HG02571 (cell line): Measurements from ENCODE around the gene SLC6A17.

Experiments used
- ATAC-seq: cut with Tn5 transposase; IDR thresholded peaks from one replicate; pipeline ENCODE4 v1.9.1; 2021; ENCODE audit warnings: mild to moderate bottlenecking, moderate library complexity; ENCODE audit not compliant: unreplicated experiment

SLC6A17 gene

GRCh38 chr1:110172001-110172400, 21.7 kb downstream of the SLC6A17 start:
- no peak for ATAC-seq

DNA sequence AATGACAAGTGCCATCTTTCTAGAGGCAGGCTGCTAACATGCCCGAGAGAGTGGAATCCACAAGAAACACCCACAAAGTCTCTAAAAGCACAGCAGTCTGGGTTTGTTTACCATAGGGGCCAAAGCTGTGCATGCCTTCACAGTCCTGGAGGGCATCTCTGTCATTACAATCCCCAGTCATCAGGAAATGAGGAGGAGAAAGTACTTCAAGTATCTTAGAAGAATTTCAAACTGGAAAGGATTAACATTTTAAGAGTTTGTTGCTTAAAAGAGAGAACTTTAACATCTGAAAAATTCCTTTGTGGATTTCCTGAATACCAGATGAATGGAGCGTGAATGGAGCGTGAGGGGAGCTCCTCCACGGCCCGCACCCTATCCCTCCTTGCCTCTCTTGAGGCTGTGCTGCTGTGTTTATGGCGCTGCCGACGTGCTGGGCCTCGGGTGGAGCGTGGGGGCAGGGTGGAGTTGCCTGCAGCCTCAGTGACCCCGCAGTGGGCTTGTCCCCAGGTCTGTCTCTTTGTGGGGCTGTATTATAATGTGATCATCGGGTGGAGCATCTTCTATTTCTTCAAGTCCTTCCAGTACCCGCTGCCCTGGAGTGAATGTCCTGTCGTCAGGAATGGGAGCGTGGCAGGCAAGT, 23.3 kb downstream of the SLC6A17 start:
- ATAC-seq: no peak

DNA sequence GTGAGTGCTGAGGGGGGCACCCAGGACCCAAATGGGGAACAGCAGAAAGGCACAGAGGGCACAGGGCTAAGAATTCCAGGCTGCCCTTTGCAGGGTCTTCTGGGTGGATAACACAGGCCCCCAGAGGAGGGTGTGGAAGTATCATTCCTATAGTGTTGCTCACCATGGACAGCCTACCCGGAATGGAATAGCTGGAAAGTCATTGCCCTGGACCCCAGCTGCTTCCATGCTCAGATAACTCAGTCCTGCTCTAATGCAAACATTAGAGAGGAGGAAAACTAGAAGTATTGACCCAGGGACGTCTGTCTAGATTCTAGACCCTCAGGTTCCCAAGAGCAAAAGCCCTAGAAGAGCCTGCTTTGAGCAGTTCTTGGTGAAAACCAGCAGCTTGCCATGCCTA, 24.7 kb downstream of the SLC6A17 start:
- ATAC-seq: no peak

DNA sequence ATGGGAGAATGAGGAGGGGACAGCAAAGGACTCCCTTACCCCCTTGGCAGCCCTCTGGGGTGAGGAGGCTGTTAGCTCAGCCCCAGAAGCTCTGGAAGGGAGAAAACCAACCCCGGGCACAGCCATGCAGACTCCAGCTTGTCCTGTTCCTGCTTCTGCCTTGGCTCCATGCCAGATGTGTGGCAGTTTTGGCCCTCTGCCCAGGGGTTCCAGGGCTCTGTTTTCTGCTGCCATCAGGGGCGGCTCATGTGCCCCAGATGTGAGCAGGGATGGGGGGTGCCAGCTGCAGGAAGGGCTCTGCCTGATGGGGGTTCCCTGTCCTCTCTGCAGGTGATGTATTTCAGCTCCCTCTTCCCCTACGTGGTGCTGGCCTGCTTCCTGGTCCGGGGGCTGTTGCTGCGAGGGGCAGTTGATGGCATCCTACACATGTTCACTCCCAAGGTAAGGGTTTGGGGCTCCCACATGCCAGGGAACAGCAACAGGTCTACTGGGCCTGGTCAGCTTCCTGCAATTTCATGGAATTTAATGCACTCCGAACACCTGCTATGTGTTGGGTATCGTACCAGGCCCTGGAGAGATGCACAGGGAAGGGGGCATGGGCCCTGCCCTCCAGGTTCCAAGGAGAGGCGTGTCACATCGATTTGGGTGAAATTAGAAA, 26.1 kb downstream of the SLC6A17 start:
- no peak for ATAC-seq

- ATAC-seq: no peak
Observed at GRCh38 chr1:110177775-110178174, 27.5 kb downstream of the SLC6A17 start.

DNA sequence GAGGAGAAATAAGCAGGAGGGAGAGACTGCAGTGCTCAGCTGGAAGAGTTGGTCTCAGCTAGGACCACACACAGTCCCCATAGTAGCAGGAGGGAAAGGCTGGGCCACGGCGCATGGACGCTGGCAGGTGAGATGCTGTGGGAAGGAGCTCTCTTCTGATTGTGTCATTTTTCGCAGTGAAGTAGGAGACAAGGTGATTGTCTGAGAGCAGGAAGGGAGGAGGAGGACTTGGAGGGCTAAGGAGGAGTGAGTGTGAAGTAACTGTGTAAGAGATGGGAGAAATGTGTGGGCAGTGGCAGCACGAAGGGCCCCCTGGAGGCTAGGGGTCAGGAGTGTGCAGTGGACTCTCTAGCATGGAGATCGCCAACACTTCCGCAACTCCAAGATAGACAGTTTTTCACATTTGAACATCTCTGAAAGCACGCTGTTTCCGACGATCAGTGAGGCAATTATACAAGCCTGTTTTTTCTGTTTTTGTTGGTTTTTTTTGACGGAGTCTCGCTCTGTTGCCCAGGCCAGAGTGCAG, 33.4 kb downstream of the SLC6A17 start:
- ATAC-seq: no peak

DNA sequence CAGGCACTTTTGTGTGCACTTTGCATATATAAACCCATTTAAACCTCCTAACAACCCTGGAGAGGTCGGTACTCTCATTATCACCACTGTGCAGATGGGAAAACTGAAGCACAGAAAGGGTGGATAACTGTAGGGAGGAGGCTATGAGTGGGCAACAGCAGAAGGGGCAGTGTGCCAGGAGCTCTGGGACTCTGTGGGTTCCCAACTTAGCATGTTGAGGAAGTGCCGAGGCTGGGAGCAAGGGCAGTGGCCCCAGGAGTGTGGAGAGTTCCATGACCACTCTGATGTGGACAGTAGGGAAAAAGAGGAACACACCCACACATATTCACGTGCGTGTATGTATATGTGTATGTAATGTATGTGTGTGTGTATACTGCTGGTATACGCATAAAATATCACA, 34.2 kb downstream of the SLC6A17 start:
- no peak for ATAC-seq

DNA sequence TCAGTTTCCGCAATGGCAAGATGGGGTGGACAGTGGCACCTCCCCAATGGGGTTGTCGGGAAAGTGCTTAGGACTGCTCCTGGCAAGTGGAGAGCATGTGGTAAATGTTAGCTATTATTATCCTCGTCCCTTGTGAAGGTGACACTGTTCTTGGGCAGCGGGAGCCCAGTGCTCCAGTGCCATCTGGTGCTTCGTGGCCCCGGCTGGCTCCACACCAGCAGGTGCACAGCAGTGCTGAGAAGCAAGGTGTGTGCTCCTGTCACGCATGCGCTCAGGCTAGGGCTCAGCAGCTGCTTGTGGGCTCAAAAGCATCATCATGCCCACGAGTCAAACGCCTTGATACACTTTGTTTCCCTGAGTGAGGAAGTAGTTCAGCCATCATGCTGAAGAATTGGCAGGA, 34.9 kb downstream of the SLC6A17 start:
- no peak for ATAC-seq

GRCh38 chr1:110186558-110186957, 36.3 kb downstream of the SLC6A17 start:
- ATAC-seq: no peak

DNA sequence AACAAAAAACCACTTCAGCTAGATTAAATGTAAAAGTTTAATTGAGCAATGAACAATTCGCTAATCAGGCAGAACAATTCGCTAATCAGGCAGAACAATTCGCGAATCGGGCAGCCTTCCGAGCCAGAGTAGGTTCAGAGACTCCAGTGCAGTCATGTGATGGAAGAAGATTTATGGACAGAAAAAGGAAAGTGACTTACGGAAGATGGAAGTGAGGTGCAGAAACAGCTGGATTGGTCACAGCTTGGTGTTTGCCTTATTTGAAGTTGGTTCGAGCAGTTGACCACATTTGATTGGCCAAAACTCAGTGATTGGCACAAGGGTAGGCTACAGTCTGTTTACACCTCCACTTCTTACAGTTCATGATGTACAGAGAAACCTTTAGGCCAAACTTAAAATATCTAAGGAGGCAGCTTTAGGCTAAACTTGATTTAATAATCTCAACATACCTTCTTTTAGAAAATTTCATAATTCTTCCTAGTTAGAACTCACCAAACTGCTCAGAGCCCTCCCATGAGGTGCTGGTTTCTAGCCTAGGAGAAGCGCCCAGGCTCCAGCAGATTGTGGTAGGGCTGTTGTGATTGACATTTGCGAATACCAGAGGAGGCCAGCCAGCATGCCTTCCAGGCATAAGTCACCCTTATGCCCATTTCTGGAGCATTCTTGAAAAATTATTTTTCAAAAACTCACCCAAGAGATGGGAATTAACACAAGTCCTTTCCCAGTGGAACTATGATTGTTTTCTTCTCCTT, 37.0 kb downstream of the SLC6A17 start:
- ATAC-seq: no peak

- ATAC-seq: no peak
Observed at GRCh38 chr1:110188035-110188618, 37.8 kb downstream of the SLC6A17 start.

DNA sequence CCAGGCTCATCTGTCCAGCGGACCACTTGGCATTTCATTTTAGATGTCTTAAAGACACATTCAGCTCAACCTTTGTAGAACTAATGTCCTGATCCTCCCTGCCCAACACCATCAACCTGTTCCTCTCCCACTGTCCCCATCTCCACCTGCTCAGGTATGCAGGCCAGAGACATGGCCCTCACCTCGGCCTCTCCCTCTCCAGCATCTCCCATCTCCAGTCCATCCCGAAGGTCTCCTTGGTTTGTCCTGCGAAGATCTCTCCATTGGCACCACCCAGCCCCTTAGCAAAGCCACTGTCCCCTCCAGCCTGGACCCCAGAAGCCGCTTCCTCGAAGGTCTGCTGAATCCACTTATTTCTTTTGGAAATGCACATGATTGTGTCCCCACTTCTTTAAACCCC, 38.9 kb downstream of the SLC6A17 start:
- ATAC-seq: no peak

DNA sequence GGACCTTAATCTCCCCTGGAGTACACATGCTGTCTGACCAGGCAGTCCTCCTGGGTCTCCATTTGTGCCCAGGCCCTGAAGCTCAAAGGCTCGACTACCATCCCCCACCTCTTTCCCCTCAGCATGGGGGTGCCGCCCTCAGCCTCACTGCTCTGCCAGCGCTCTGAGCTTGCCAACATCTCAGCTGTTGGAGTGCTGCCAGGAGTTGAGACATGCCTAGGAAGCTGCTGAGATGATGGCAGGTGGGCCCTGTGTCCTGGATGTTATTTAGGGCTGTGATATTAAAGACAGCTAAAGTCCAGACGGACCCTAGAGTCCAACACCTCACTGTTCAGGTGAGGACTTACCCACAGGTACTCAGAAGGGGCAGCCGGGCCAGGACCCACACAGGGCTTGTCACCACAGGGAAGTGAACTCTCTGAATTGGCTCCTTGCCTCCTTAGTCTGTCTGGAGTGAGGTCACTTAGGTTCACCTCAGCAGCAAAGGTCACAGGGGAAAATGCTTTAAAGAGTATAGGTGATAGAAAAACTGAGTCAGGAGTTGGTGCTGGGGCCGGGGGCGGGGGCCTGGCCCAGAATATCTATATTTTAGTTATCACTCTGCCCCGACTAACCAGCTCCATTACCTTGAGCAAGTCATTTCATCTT, 40.1 kb downstream of the SLC6A17 start:
- no peak for ATAC-seq

DNA sequence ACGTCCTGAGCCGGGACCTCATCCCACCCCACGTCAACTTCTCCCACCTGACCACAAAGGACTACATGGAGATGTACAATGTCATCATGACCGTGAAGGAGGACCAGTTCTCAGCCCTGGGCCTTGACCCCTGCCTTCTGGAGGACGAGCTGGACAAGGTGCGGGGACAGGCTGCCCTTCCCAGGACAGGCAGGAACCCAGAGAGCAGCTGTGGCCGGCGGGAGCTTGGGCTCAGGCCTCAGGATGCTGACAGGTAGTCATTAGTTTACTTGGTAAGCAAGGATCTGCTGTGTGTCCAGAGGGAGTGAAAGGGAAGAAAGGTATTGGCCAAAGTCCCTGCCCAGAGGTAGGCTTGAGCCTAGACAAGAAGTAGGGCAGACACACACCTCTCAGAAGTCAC, 42.2 kb downstream of the SLC6A17 start:
- no peak for ATAC-seq

- no peak for ATAC-seq
Observed at GRCh38 chr1:110195196-110195595, 44.9 kb downstream of the SLC6A17 start.

GRCh38 chr1:110196917-110197765, 46.8 kb downstream of the SLC6A17 start:
- no peak for ATAC-seq

- ATAC-seq: no peak
Observed at GRCh38 chr1:110197905-110198629, 47.8 kb downstream of the SLC6A17 start.

DNA sequence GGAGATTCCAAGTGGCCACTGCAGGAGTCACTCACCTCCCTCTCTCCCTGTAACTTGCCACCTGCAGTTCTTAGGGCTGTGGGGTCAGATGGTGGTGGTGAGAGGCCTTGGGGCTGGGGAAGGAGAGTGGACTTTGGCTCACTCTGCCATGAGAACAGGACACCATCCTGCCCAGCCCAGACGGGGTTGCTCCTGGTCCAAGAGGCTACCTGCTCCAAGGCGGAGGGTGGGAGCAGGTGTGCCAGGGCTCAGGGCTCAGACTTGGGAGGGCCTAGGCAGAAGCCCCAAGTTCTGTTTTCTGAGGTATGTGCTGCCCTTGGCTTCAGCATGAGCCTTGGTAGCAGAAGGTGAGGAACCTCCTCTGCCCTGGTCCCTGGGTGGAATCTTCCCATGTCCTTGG, 48.5 kb downstream of the SLC6A17 start:
- no peak for ATAC-seq

GRCh38 chr1:110200190-110200589, 49.9 kb downstream of the SLC6A17 start:
- ATAC-seq: no peak
